Right lung (tissue), 5 donors: Measurements from ENCODE around the gene ADAM22. TPM values are rescaled to one million over a fixed set of nuclear protein-coding genes. Genes with fewer than 3 reads are reported as not detected.

Source experiments
- polyA plus RNA-seq, 5 donors: library from polyadenylated mRNA; unstranded; fragments of 120-200 nt; gene quantifications; one replicate each; pipeline versions ENCODE4 v1.2.1 to v1.2.3, GENCODE V29; 2013; ENCODE audit warnings: inconsistent platforms in 1 of 5, low replicate concordance in 1 of 5; ENCODE audit not compliant: insufficient read length in 5 of 5, insufficient read depth in 1 of 5

The ADAM22 gene
- polyA plus RNA-seq, 5 donors = 8.0 to 25.9 (median 18.7) TPM

Other genes starting within 250 kb of the ADAM22 start
- 10 to 100 TPM; 22.7 to 48.1 (median 41.9) TPM for gene SLC25A40, start 57.9 kb upstream of the ADAM22 start, polyA plus RNA-seq
- gene DBF4, start 57.8 kb upstream of the ADAM22 start, polyA plus RNA-seq = 10 to 100 TPM; 13.3 to 31.3 (median 18.3) TPM